Measurements from ENCODE around the gene FOXL2.

Gene FOXL2

GRCh38 chr3:138898708-138899107 is 48.2 kb downstream of the FOXL2 start:
- no peak for TF ChIP-seq CTCF (IDR thresholded peaks at IDR 0.05; ENCODE audit: poor library complexity, severe bottlenecking)
- no peaks in the 10 kb centered on the region for H3K9me3 ChIP-seq (ENCODE audit: severe bottlenecking)
- DNase-seq (ENCODE audit: low spot score) (no peak), ATAC-seq (ENCODE audit: low read depth) (no peak)
- H3K36me3 ChIP-seq (ENCODE audit: low read depth) = no peaks in the 10 kb centered on the region
- no peak overlapping the region for H3K4me3 ChIP-seq (ENCODE audit: severe bottlenecking)
- H3K4me1 ChIP-seq (ENCODE audit: insufficient read depth, poor library complexity, severe bottlenecking) = no peaks in the 10 kb centered on the region
- H3K27ac ChIP-seq (ENCODE audit: poor library complexity, severe bottlenecking) = no peak overlapping the region
- no peaks in the 10 kb centered on the region for H3K27me3 ChIP-seq (ENCODE audit: insufficient read depth, poor library complexity, severe bottlenecking)

- no peak for TF ChIP-seq CTCF (IDR thresholded peaks at IDR 0.05; ENCODE audit: poor library complexity, severe bottlenecking)
- Histone ChIP-seq H3K27ac (ENCODE audit: poor library complexity, severe bottlenecking) (no peak overlapping the region), H3K27me3 (ENCODE audit: insufficient read depth, poor library complexity, severe bottlenecking) (no peaks in the 10 kb centered on the region), H3K4me1 (ENCODE audit: insufficient read depth, poor library complexity, severe bottlenecking) (no peaks in the 10 kb centered on the region), H3K4me3 (ENCODE audit: severe bottlenecking) (no peak overlapping the region), H3K9me3 (ENCODE audit: severe bottlenecking) (no peaks in the 10 kb centered on the region), H3K36me3 (ENCODE audit: low read depth) (no peaks in the 10 kb centered on the region)
- ATAC-seq (ENCODE audit: low read depth) (no peak), DNase-seq (ENCODE audit: low spot score) (no peak)
Observed at GRCh38 chr3:138898301-138898700, 48.6 kb downstream of the FOXL2 start.
